Prostate gland (tissue), 2 donors: ENCODE data around the gene TGFB2.

Experiments
- CTCF ChIP-seq, 4 experiments: fragments of 200-600 bp in 2 of 4; fragments of 450-650 bp in 2 of 4; sonication (generic) in 2 of 4; IDR thresholded peaks; 1 replicate in 3 of 4; 2 replicates in 1 of 4; pipeline ENCODE4 v1.5.1; 2016 to 2019; ENCODE audit warnings: antibody characterized with exemption in 4 of 4, mild to moderate bottlenecking in 2 of 4, moderate library complexity in 2 of 4
- POLR2A ChIP-seq: fragments of 450-650 bp; IDR thresholded peaks from one replicate; pipeline ENCODE4 v1.6.1; 2016; ENCODE audit warnings: antibody characterized with exemption, mild to moderate bottlenecking

DNA sequence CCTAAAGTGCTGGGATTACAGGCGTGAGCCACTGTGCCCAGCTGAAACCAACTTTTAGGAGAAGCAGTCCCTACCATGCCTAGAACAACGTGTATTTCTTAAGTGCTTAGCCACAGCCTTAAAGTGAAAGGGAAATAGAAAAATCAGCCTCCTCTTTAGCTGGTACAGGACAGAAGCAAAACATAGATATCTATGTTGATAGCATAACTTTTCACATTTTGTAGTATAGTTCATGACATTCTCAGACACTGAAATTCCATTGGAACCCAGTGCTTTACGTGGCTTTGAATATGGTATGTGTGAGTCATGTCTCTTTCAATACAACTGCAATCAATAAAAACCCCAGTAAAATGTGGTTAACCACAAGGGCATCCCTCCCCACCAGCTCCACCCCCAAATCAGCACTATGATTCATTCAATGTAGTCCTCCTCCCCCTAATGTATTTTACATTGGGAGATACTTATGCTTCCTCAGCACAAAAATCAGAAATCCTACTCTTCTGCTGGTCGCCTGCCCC is 32.1 kb downstream of the TGFB2 start:
- TF ChIP-seq CTCF (IDR thresholded peaks at IDR 0.05) (no peak), POLR2A (no peak)
